ENCODE results near the gene MICALL1.

MICALL1 gene, protein sequence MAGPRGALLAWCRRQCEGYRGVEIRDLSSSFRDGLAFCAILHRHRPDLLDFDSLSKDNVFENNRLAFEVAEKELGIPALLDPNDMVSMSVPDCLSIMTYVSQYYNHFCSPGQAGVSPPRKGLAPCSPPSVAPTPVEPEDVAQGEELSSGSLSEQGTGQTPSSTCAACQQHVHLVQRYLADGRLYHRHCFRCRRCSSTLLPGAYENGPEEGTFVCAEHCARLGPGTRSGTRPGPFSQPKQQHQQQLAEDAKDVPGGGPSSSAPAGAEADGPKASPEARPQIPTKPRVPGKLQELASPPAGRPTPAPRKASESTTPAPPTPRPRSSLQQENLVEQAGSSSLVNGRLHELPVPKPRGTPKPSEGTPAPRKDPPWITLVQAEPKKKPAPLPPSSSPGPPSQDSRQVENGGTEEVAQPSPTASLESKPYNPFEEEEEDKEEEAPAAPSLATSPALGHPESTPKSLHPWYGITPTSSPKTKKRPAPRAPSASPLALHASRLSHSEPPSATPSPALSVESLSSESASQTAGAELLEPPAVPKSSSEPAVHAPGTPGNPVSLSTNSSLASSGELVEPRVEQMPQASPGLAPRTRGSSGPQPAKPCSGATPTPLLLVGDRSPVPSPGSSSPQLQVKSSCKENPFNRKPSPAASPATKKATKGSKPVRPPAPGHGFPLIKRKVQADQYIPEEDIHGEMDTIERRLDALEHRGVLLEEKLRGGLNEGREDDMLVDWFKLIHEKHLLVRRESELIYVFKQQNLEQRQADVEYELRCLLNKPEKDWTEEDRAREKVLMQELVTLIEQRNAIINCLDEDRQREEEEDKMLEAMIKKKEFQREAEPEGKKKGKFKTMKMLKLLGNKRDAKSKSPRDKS

DNA sequence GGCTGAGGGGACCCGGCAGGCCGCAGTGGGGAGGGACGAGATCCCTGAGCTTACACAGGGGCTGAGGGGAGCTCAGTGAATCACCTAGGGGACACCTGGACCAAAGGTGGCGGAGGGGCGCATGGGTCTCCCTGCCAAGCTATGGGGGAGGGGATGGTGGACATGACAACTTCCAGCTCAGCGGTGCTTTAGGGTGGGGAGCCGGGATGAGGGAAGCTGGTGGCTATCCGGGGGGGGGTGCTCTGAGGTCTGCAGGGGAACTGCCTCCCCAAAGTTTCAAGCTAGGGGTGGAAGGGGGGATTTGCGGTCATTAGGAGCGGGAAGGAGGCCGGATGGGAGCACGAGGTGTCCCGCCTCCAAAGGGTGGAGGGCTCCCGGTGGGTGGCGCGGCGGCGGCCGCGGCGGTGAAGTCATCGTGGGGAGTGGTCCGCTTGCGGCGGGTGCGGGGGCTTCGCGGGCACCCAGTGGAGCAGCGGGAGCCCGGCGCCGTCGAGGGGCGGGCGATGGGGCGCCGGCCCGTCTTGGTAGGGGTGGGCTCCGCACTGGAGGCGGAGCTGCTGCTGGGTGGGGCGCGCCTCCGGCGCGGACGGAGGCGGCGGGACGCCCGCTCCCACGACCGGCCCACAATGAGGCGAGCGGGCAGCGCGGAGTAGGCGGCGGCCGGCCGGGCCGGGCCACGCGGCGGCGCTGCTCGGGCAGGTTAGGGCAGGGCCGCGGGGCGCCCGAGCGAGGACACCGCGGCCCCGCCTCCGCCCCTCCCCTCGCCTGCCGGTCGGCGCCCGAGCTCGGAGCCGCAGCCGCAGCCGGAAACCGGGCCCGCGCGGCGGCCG is at the start of gene MICALL1:
MICALL1 (plus strand) TSS at position 764 of the 830 bp plus-strand sequence. CDS start 126 bp downstream, outside the sequence.
- DNase-seq (ENCODE audit: low spot score), result peak; percentile 56

DNA sequence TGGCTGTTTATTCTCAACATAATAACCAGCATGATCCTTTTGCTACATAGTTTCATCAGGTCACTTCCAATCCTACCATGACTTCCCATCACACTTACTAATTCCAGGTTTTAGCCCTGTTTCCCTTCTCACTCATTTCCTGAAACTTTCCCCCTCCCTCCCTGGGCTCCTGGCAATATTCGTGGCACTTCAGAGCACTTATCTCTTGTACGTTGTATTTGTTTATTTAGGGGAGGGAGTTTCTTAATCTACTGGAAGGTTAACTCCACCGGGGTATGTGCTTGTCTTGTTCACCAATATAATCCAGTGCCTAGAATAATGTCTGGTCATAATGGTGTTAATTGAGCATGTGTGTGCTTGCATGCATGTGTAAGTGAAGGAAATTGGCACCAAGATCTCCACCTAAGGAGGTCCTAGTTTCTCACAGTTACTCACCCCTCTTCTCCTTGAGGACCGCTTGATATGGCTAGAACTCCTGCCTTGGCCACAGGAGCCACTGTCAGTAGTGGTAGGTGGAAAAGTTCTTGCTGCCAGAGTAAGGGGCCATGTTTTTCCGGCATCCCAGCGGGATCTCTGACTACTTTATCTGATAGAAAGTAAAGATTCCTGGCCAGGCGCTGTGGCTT is 45.2 kb upstream of the MICALL1 start:
- DNase-seq (ENCODE audit: low spot score), result no peak

DNA sequence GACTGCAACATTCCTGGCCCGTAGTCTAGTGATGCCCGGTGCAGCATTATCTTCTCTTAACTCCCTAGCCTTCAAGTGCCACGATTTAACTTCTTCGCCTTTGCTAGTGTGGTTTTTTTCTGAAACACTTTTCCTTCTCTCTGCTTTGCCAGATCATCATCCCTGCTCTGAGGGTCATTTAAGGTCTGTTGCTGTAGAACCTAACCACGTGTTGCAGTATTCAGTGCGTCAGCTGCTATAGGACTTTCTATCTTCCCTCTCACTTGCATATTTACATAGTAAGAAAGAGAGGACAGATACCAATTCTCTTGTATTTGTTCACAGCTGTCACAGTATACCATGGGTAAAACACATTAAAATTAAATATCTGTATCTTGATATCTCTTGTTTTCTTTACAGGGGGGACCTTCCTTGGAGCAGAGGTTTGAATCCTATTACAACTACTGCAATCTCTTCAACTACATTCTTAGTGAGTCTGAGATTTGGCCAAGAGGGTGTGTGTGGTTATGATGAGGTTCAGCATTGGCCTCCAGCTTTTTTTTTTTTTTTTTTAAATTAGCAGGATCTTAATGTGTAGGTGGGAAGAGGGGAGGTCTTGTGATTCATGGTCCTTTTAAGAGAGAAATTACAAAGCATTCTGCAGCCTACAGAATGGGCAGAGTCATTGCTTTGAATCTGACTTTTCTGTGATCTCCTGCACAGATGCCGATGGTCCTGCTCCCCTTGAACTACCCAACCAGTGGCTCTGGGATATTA is 43.3 kb upstream of the MICALL1 start:
- no peak for DNase-seq (ENCODE audit: low spot score)

DNA sequence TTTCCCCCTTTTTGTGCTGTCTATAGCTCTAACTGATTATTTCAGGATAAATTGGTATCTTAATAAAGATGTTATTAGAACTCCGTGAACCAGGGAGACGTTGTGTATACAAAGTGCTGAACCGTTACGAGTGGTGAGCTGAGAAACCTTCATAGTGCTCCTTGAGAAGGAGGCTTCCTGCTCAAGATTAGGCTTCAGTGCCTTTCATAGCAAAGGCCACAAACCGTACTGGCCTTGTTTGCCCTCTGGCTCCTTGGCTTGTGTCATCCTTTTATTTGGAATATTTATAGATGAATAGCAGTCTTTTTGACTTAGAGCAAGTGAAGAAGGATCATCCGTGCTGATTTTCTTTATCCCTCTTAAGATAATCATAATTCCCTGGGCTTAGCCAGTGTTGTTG is 40.6 kb upstream of the MICALL1 start:
- no peak for DNase-seq (ENCODE audit: low spot score)

DNA sequence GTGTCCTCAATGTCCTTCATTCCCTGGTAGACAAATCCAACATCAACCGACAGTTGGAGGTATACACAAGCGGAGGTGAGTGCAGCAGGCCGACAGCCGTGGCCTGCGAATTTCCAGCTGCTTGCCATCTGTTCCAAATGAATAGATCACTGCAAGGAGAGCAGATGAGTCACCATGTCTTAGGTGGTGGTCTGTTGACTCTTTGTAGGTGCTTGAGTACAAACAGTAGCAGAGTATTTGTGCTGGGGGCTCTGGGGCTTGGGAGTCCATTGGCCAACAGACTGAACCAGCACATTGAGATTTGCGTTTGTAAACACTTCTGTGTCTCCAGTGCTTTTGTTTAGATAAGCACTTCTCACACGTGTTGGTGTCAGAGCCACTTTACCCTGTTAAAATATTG is 35.8 kb upstream of the MICALL1 start:
- DNase-seq (ENCODE audit: low spot score), result no peak

DNA sequence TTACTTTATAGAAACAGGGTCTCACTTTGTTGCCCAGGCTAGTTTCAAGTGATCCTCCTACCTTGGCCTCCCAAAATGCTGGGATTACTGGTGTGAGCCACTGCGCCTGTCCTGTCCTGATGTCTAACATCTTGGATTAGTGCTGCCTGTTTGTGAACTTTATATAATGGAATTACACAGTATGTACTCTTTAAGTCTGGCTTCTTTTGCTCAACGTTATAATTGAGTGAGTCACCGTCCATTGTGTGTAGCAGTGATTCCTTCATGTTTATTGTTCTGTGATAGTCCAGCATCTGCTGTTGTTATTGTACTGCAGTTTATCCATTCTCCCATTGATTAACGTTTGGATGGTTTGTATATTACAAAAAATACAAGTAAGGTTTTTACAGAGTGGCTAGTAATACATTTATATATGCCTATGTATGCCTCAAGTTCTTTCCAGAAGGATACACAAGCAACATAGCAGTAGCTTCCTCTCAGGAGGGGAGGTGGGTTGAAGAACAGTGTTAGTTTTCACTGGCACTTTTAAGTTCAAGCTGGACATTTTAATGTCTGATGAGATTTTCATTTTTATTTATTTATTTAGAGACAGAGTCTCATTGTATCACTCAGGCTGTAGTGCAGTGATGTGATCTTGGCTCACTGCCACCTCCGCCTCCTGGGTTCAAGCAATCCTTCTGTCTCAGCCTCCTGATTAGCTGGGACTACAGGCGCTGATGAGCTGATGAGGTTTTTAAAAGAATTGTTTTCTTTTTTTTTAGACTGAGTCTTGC is 25.2 kb upstream of the MICALL1 start:
- no peak for DNase-seq (ENCODE audit: low spot score)

DNA sequence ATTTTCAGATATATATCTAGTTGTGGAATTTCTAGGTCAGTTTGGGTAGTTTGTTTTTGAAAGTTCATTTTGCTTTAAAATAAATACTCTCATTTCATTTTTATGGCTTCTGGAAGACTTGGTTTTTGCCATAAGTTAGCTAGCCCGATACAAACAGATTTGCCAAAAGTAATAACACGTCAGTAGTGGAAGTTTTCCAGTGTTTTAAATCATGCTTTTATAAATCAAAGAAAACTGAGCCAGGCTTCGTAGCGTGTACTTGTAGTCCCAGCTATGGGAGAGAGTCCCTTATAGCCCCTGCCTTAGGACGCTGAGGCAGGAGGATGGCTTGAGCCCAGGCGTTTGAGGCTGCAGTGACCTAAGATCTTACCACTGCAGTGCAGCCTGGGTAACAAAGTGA is 21.7 kb upstream of the MICALL1 start:
- DNase-seq (ENCODE audit: low spot score), result no peak

DNA sequence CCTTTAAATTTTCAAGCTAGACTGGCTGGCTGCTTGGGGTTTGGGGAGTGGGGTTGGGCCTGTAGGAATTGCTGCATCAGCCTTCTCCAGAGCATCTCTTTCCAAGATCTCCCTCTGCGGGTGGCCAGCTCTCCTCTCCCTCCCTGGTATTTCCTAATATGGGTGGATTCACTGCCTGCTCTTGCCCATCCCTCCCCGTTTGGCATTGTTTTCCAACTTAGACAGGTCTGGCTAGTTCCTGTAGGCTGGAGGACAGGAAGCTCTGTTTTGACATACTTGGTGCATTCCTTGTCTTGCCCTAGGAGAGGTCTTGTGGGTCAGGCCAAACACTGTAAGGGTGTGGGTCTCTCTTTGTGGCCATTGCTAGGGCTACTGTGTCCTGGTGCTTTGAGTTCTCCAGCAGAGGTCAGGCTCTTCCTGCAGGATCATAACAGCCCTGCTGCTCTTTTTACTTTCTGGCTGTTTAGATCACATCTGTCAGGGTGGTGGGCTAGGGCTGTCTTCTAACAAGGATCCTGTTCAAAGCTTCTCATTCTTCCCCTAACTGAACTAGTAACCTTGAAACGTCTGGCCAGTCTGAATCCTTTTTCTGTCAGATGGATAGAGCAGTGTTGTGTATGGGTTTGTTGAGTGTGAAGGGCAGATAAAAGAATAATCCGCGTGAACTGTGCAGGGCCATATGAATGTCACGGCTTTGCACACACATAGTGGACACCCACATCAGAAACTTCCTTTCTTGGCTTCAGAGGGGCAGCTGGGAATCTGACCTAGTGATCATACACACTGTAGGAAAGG is 18.3 kb upstream of the MICALL1 start:
- DNase-seq (ENCODE audit: low spot score), result no peak

DNA sequence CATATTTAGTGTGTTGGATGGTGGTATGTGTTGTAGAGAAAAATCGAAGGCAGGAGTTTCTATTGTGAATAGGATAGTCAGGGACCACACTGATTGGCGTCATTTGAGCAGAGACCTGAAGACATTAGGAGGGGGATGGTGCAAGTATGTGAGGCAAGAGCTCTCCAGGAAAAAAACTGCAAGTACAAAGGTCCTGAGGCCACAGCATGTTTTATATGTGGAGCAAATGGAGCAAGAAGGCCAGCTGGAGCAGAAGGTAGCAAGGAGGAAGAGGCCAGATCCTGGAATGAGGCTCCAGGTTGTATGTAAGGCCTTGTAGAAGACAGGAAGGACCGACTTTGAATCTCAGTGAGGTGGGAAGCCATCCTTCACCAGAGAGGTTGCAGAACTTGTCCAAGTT is 14.2 kb upstream of the MICALL1 start:
- DNase-seq (ENCODE audit: low spot score), result no peak

DNA sequence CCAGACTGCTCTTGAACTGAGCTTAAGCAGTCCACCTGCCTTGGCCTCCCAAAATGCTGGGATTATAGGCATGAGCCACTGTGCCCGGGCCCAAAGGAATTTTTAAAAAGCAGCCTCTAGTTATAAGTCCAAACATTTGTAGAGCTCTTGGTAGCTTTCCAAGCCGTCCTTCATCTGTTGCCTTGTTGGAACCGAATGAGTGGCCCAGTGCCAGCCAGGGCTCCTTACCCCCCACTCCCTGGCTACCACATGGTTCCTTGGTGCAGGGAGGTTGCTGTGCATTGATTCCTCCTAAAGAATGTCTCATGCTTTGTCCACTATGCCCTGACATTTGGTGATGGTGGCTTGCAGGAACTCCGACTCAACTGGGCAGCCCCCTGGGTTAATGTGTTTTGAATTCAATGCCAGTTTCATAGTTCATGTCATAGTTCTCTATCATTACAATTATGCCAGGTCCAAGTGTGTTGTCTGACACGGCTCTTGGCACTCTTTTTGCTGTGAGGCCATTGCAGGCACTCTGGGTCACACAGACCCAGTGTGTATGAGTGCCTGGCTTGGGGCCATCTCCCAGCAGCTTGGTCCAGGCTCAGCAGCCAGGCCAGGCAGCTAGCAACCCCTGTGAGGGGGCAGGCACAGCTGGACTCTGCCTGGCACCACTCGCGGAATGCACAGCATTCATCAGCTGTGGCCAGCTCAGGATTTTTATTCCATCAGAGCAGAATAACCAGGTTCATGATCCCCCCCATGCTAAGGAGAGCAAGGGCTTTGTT is 13.3 kb upstream of the MICALL1 start:
- no peak for DNase-seq (ENCODE audit: low spot score)

DNA sequence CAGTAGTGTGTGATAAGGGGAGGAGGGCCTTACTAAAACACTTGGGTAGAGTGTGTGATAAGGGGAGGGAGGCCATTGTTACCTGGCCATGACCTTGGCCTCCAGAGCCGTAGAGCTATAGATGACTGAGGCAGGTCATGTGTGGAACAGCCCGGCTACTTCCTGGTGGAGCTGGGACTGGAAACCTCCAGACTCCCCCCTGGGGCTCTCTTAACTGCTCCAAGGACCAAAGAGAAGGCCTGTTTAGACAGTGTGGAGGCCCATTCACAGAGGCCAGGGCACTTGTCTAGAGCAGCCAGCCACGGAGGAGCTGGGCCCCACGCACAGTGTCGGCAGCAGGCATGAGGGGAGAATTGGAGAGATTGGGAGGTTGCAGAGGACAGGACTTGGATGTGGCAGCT is 12.5 kb upstream of the MICALL1 start:
- no peak for DNase-seq (ENCODE audit: low spot score)

DNA sequence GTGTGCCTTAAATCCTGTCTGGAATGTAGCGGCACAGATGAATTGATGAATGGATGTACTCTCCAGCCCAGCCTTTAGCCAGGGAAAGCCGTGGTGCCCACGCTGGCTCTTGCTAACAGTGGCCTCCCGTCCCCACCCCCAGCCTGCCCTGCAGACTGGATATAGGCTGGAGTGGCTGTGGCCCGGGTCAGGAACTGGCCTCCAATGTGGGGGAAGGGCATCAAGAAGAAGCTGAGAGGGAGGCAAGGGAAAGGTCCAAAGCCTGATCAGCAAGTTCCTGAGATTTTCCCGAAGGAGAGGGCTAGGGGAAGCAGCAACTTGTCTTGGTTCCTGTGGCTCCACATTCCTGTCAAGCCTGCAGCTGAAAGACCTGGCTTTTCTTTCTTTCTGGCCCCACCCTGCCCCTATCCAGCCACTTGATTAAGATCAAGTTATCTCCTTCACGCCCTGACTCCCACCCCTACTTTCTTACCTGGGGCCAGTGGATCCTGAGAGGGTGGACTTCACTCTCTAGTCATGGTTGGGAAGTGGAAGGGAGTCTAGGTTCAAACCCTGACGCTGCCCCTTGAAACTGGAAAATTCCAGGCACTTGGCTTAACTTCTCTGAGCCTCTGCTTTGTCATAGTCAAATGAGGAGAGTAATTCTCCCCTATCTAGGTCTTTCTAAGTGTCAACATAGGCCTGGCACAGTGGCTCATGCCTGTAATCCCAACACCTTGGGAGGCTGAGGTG is 11.0 kb upstream of the MICALL1 start:
- DNase-seq (ENCODE audit: low spot score), result no peak

DNA sequence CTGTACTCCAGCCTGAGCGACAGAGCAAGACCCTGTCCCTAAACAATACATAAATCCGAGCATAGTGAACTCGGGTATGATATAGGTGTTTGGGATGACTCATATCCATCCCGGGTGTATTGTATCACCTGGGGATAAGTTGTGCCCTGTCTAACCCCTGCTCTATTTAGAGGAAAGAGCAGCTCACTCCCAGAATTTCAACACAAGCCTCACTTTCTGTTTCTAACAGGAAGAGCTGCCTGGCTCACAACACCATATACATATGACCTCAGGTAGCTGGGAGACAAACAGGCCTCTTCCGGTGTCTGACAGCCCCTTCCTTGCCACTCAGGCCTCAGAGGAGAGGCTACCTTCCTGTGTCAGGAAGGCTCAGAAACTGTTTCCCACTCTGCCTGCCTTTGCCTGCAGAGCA is 9.9 kb upstream of the MICALL1 start:
- peak; percentile 58 for DNase-seq (ENCODE audit: low spot score)

DNA sequence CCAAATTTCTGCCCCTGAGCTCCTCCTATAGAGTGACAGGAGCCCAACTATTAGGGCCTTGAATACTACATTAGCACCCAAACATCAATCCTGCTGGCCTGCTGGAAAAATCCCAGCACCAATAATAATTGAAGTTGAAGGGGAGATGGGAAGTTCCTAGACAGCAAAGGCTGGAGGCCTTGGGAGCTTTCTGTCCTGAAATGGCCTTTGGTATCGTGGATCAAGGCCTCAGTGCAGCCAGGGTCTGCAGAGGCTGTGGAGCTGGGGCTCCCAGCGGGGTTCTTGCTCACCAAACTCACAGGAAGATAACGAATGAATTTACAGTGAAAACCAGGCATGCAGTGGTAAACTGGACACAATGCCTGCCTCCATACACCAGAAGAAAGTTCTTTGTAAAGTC is 9.2 kb upstream of the MICALL1 start:
- no peak for DNase-seq (ENCODE audit: low spot score)

DNA sequence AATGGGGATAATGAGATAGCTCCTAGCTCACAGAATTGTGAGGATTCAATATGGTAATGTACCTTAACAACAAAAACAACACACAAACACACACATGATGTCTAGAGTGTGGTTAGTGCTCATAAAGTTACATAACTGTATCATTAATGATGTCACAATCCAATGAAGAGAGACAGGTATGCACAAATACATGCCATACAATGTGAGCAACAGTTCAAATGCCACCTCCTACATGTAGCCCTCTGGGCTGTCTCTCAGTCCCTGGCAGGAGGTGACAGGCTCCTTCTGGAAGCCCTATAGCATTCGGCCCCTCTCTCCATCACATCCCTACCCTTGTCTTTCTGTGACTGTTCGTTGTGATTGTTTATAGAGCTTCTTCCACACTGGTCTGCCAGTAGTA is 8.3 kb upstream of the MICALL1 start:
- no peak for DNase-seq (ENCODE audit: low spot score)

DNA sequence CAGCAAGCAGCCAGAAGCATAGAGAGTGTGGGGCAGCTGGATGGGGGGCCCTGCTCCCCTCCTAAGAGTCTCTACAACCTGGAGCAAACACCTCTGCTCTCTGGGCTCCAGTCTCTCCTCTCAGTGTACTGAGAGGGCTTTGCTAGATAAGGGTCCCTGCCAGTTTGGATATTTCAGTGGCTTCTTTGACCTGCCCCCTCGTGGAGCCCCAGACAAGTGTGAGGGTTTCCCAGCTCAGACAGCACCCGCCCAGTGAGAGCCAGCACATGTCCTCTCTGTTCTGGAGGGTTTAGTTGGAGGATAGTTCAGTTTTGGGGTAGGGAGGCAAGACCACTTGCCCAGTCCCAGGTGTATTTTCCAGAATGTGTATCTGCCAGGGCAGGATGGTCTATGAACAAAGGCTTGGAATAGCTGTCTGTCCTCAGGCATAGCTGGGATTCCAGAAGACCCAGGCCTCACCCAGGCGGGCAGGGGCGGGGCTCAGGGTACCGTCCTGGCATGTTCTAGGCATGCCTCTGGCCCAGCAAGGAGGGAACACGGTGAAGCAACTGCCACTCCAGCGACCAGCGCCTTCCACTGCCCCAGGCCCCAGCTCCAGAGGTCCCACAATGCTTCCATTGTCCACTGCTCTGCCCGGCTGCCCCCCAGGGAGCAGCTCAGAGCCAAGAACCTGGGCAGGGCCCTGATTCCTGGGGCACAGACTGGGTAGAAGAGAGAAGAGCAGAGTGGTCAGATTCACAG is 7.5 kb upstream of the MICALL1 start:
- no peak for DNase-seq (ENCODE audit: low spot score)
